Measurements from ENCODE around the gene AQP5.

Gene AQP5

GRCh38 chr12:49942921-49943624 lies 18.6 kb upstream of the AQP5 start:
- Mint-ChIP-seq H3K4me1 (peaks cover 22% of the 10 kb centered on the region), H3K4me3 (no peak overlapping the region), H3K27me3 (no peaks in the 10 kb centered on the region), H3K9me3 (no peaks in the 10 kb centered on the region), H3K27ac (no peak overlapping the region)
- no peak for DNase-seq
- no peak for ATAC-seq

GRCh38 chr12:49943625-49943960 lies 18.1 kb upstream of the AQP5 start:
- no peak for ATAC-seq
- Mint-ChIP-seq H3K27me3 (peaks cover 3% of the 10 kb centered on the region), H3K9me3 (no peaks in the 10 kb centered on the region), H3K27ac (no peak overlapping the region), H3K4me1 (peaks cover 22% of the 10 kb centered on the region), H3K4me3 (no peak overlapping the region)
- DNase-seq: no peak

- peaks cover 22% of the 10 kb centered on the region for H3K4me1 Mint-ChIP-seq
- no peak for ATAC-seq
- no peak overlapping the region for H3K27ac Mint-ChIP-seq
- no peak for DNase-seq
- H3K27me3 Mint-ChIP-seq: peaks cover 8% of the 10 kb centered on the region
- no peak overlapping the region for H3K4me3 Mint-ChIP-seq
- no peaks in the 10 kb centered on the region for H3K9me3 Mint-ChIP-seq
Observed at GRCh38 chr12:49944046-49944445, 17.6 kb upstream of the AQP5 start.

GRCh38 chr12:49944718-49945117 lies 17.0 kb upstream of the AQP5 start:
- no peak for DNase-seq
- Mint-ChIP-seq H3K27me3 (peaks cover 13% of the 10 kb centered on the region), H3K4me3 (no peak overlapping the region), H3K4me1 (peaks cover 22% of the 10 kb centered on the region), H3K27ac (no peak overlapping the region), H3K9me3 (no peaks in the 10 kb centered on the region)
- no peak for ATAC-seq

- peaks cover 22% of the 10 kb centered on the region for H3K27me3 Mint-ChIP-seq
- peaks cover 22% of the 10 kb centered on the region for H3K4me1 Mint-ChIP-seq
- H3K9me3 Mint-ChIP-seq: no peaks in the 10 kb centered on the region
- H3K27ac Mint-ChIP-seq: peak overlapping the region; percentile 96 to 97
- DNase-seq (peak; percentile 87 to 91), ATAC-seq (peak; percentile 99)
- peak overlapping the region; percentile 89 to 90 for H3K4me3 Mint-ChIP-seq
Observed at GRCh38 chr12:49945394-49946080, 16.1 kb upstream of the AQP5 start.

- Mint-ChIP-seq H3K4me3 (peak overlapping the region in 1 of 2 donors; percentile 89), H3K4me1 (peaks cover 22% of the 10 kb centered on the region), H3K27me3 (peaks cover 27% of the 10 kb centered on the region), H3K27ac (peak overlapping the region in 1 of 2 donors; percentile 97), H3K9me3 (no peaks in the 10 kb centered on the region)
- ATAC-seq (no peak), DNase-seq (no peak)
Observed at GRCh38 chr12:49946086-49946485, 15.6 kb upstream of the AQP5 start.

GRCh38 chr12:49946497-49946896 lies 15.2 kb upstream of the AQP5 start:
- DNase-seq: no peak
- Mint-ChIP-seq H3K4me3 (no peak overlapping the region), H3K9me3 (no peaks in the 10 kb centered on the region), H3K27ac (no peak overlapping the region), H3K4me1 (peaks cover 22% of the 10 kb centered on the region), H3K27me3 (peaks cover 28% of the 10 kb centered on the region)
- ATAC-seq: no peak

- Mint-ChIP-seq H3K4me3 (no peak overlapping the region), H3K27ac (peak overlapping the region in 1 of 2 donors; percentile 64), H3K27me3 (peaks cover 35% of the 10 kb centered on the region), H3K4me1 (peaks cover 22% of the 10 kb centered on the region), H3K9me3 (no peaks in the 10 kb centered on the region)
- no peak for DNase-seq
- no peak for ATAC-seq
Observed at GRCh38 chr12:49947593-49948226, 14.0 kb upstream of the AQP5 start.

GRCh38 chr12:49948866-49949845 lies 12.5 kb upstream of the AQP5 start:
- Mint-ChIP-seq H3K9me3 (no peaks in the 10 kb centered on the region), H3K4me1 (peaks cover 22% of the 10 kb centered on the region), H3K27ac (no peak overlapping the region), H3K27me3 (peaks cover 49% of the 10 kb centered on the region), H3K4me3 (no peak overlapping the region)
- no peak for ATAC-seq
- no peak for DNase-seq

- no peak overlapping the region for H3K27ac Mint-ChIP-seq
- peaks cover 56% of the 10 kb centered on the region for H3K27me3 Mint-ChIP-seq
- DNase-seq (no peak), ATAC-seq (no peak)
- H3K9me3 Mint-ChIP-seq: no peaks in the 10 kb centered on the region
- peaks cover 17% of the 10 kb centered on the region for H3K4me1 Mint-ChIP-seq
- no peak overlapping the region for H3K4me3 Mint-ChIP-seq
Observed at GRCh38 chr12:49949866-49950265, 11.8 kb upstream of the AQP5 start.

- Mint-ChIP-seq H3K9me3 (no peaks in the 10 kb centered on the region), H3K27ac (no peak within 1 kb of the TSS), H3K27me3 (peaks cover 63% of the 10 kb centered on the region), H3K4me3 (no peak within 1 kb of the TSS), H3K4me1 (peaks cover 10% of the 10 kb centered on the region)
- ATAC-seq (no peak), DNase-seq (no peak)
Observed at GRCh38 chr12:49950273-49951251, 11.1 kb upstream of the AQP5 start, which contains the start of gene AQP2. Gene AQP2 (plus strand): TSS chr12:49950737. CDS start chr12:49950831, 94 bp downstream.

- no peak for ATAC-seq
- H3K4me1 Mint-ChIP-seq: no peaks in the 10 kb centered on the region
- DNase-seq: no peak
- peaks cover 74% of the 10 kb centered on the region for H3K27me3 Mint-ChIP-seq
- H3K4me3 Mint-ChIP-seq: no peak overlapping the region
- no peak overlapping the region for H3K27ac Mint-ChIP-seq
- no peaks in the 10 kb centered on the region for H3K9me3 Mint-ChIP-seq
Observed at GRCh38 chr12:49951411-49952240, 10.0 kb upstream of the AQP5 start.

GRCh38 chr12:49952391-49953055 lies 9.1 kb upstream of the AQP5 start:
- DNase-seq (no peak), ATAC-seq (no peak)
- Mint-ChIP-seq H3K4me3 (no peak overlapping the region), H3K27ac (peak overlapping the region in 1 of 2 donors; percentile 64), H3K4me1 (no peaks in the 10 kb centered on the region), H3K9me3 (no peaks in the 10 kb centered on the region), H3K27me3 (peaks cover 83% of the 10 kb centered on the region)
